Esophagus muscularis mucosa (tissue), 4 donors: ENCODE data around the gene ZC3HAV1.

Experiments
- CTCF ChIP-seq, 3 experiments: fragments of 200-600 bp in 2 of 3; fragments of 450-650 bp in 1 of 3; sonication (generic) in 2 of 3; IDR thresholded peaks; one replicate each; pipeline ENCODE4 v1.5.1; 2017 to 2019; ENCODE audit warnings: antibody characterized with exemption in 3 of 3, mild to moderate bottlenecking in 2 of 3, moderate library complexity in 1 of 3
- EP300 ChIP-seq: sonication (generic); formaldehyde crosslinking; IDR thresholded peaks from one replicate; pipeline ENCODE4 v1.6.1; 2017; ENCODE audit warnings: antibody characterized with exemption
- POLR2A ChIP-seq: fragments of 450-650 bp; IDR thresholded peaks from one replicate; pipeline ENCODE4 v1.6.1; 2017; ENCODE audit warnings: antibody characterized with exemption, moderate library complexity, mild to moderate bottlenecking, low read depth
- POLR2AphosphoS5 ChIP-seq, 2 donors: sonication (generic); formaldehyde crosslinking; IDR thresholded peaks; one replicate each; pipeline ENCODE4 v1.6.1; 2017; ENCODE audit warnings: antibody characterized with exemption in 2 of 2

DNA sequence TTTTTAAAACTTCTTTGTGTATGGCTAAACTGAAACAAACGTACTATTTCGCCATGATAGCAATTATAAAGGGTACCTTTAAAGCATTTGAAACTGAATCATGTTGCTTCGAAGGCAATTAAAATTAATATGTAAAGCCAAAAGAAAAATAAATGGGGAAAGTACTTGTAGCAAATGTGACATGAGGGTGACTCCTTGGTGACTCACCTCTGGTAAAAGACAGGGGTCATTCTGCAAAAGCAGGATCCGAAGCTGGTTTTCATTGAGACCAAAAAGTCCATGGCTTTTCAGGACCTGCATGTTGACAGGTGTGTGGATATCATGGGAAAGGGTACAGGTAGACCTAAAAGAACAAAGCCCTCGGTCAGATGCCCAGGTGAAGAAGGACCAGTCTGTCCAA, 75.2 kb downstream of the ZC3HAV1 start:
- TF ChIP-seq POLR2A (no peak), CTCF (IDR thresholded peaks at IDR 0.05) (no peak), POLR2AphosphoS5 (IDR thresholded peaks at IDR 0.05) (no peak), EP300 (no peak)
